UCSD-AML1 (cell line): Measurements from ENCODE around the gene UBE2G2.

Experiments used
- DNase-seq: peaks from one replicate; lab custom pipeline; 2025; ENCODE audit not compliant: unreplicated experiment; lab: John Stamatoyannopoulos, UW

UBE2G2 gene

GRCh38 chr21:44801468-44802395 lies at the start of gene UBE2G2:
Gene UBE2G2 (minus strand): TSS chr21:44801820. CDS start chr21:44801748, 72 bp downstream.
- peak; percentile 85 for DNase-seq

- no peak for DNase-seq
These were observed 49.5 kb upstream of the UBE2G2 start for GRCh38 chr21:44850905-44851657.

- no peak for DNase-seq
These were observed 48.7 kb upstream of the UBE2G2 start for GRCh38 chr21:44850208-44850800.

GRCh38 chr21:44849616-44850130 lies 48.1 kb upstream of the UBE2G2 start:
- DNase-seq: no peak

GRCh38 chr21:44848821-44849521 lies 47.4 kb upstream of the UBE2G2 start:
- DNase-seq: no peak

- no peak for DNase-seq
These were observed 45.8 kb upstream of the UBE2G2 start for GRCh38 chr21:44847261-44848056.

- DNase-seq: peak; percentile 71
These were observed 45.1 kb upstream of the UBE2G2 start for GRCh38 chr21:44846485-44847260.

- DNase-seq: no peak
These were observed 44.5 kb upstream of the UBE2G2 start for GRCh38 chr21:44846224-44846484.

- peak; percentile 93 for DNase-seq
These were observed 44.0 kb upstream of the UBE2G2 start for GRCh38 chr21:44845418-44846223.

GRCh38 chr21:44844256-44844655 lies 42.6 kb upstream of the UBE2G2 start:
- no peak for DNase-seq

GRCh38 chr21:44842721-44843445 lies 41.3 kb upstream of the UBE2G2 start:
- DNase-seq: no peak

- no peak for DNase-seq
These were observed 40.5 kb upstream of the UBE2G2 start for GRCh38 chr21:44842087-44842486.

GRCh38 chr21:44840771-44841170 lies 39.2 kb upstream of the UBE2G2 start:
- no peak for DNase-seq

- DNase-seq: no peak
These were observed 37.3 kb upstream of the UBE2G2 start for GRCh38 chr21:44838951-44839350.

GRCh38 chr21:44838039-44838895 lies 36.6 kb upstream of the UBE2G2 start:
- no peak for DNase-seq

GRCh38 chr21:44837537-44837936 lies 35.9 kb upstream of the UBE2G2 start:
- DNase-seq: no peak
